ENCODE data around the gene COX15. TPM values are rescaled to one million over a fixed set of nuclear protein-coding genes. Genes with fewer than 3 reads are reported as not detected.

The COX15 gene
- total and polyA plus RNA-seq, 2 of the 8 experiments (the other 6 are each of a cell fraction or from before 2014, with no cell fraction given): 17.5 to 36.6 TPM

GRCh38 chr10:99682752-99683151 lies 49.2 kb downstream of the COX15 start:
- DNase-seq (ENCODE audit: low read depth in 1 of 2, low spot score in 2 of 2) (no peak), FAIRE-seq (no peak)
- Histone ChIP-seq H3K14ac (ENCODE audit: insufficient read length) (no peak overlapping the region), H4K20me1 (replicated peaks in 1 of 2; ENCODE audit: control insufficient read depth in 1 of 2, insufficient read depth in 2 of 2, low read length in 2 of 2) (no peaks in the 10 kb centered on the region), H3K4me2 (ENCODE audit: insufficient read depth in 1 of 2, low read depth in 2 of 2, low read length in 2 of 2) (no peak overlapping the region), H3K23me2 (ENCODE audit: low read depth, low read length) (no peaks in the 10 kb centered on the region), H3K27ac (ENCODE audit: low read depth, low read length) (no peak overlapping the region), H2BK20ac (ENCODE audit: low read length) (no peak overlapping the region), H3K79me2 (ENCODE audit: control insufficient read depth in 1 of 2, insufficient read depth in 2 of 2, low read length in 2 of 2) (no peaks in the 10 kb centered on the region), H3K4ac (replicated peaks; ENCODE audit: insufficient read length, low read depth, low read length) (no peak overlapping the region), H3K23ac (ENCODE audit: insufficient read length) (no peak overlapping the region), H3K4me1 (replicated peaks in 1 of 4; ENCODE audit: control insufficient read depth in 3 of 4, insufficient read depth in 4 of 4, low read length in 3 of 4) (no peaks in the 10 kb centered on the region), H3K79me1 (ENCODE audit: low read depth, low read length) (no peaks in the 10 kb centered on the region), H3K36me3 (ENCODE audit: control insufficient read depth in 2 of 4, insufficient read depth in 4 of 4, low read length in 3 of 4) (peaks cover 0 to 12% (median 9%) of the 10 kb centered on the region in 4 experiments; a peak in 5 of 8 replicates), H3K56ac (replicated peaks; ENCODE audit: insufficient read length, low read depth, low read length) (no peak overlapping the region), H3K18ac (ENCODE audit: extremely low read depth, low read length) (no peak overlapping the region), H4K8ac (ENCODE audit: extremely low read depth, insufficient read depth, low read length) (no peak overlapping the region), H3K9ac (replicated peaks in 1 of 4; ENCODE audit: extremely low read depth in 1 of 4, low read depth in 3 of 4, low read length in 3 of 4) (no peak overlapping the region), H2BK5ac (ENCODE audit: low read depth, low read length) (no peak overlapping the region), H2AK5ac (ENCODE audit: low read depth, low read length) (no peak overlapping the region), H3K9me3 (ENCODE audit: insufficient read depth in 2 of 2, low read depth in 1 of 2, low read length in 1 of 2) (no peaks in the 10 kb centered on the region), H3K27me3 (replicated peaks in 1 of 4; ENCODE audit: control insufficient read depth in 3 of 4, extremely low read depth in 1 of 4, insufficient read depth in 3 of 4, low read length in 3 of 4) (no peaks in the 10 kb centered on the region), H3K4me3 (ENCODE audit: extremely low read depth in 1 of 4, insufficient read depth in 2 of 4, low read depth in 3 of 4, low read length in 4 of 4) (no peak overlapping the region), H4K5ac (ENCODE audit: insufficient read length, low read depth, low read length) (no peak overlapping the region), H2BK12ac (ENCODE audit: low read depth, low read length) (no peak overlapping the region), H2AFZ (ENCODE audit: low read length) (no peak overlapping the region), H2BK15ac (ENCODE audit: low read length) (no peak overlapping the region), H4K91ac (replicated peaks; ENCODE audit: insufficient read length, low read length) (no peak overlapping the region), H2BK120ac (replicated peaks; ENCODE audit: low read depth, low read length) (no peak overlapping the region)
- ChIA-PET POLR2A (ENCODE audit: partially characterized antibody) (no interaction called here), CTCF (ENCODE audit: partially characterized antibody) (interaction anchor here (0.6 to 1.4 kb wide), 2 partner anchors 11 to 79 kb away, joined by 3 to 7 read pairs; no protein-coding TSS in a partner anchor)
- TF ChIP-seq, protein P1, sequence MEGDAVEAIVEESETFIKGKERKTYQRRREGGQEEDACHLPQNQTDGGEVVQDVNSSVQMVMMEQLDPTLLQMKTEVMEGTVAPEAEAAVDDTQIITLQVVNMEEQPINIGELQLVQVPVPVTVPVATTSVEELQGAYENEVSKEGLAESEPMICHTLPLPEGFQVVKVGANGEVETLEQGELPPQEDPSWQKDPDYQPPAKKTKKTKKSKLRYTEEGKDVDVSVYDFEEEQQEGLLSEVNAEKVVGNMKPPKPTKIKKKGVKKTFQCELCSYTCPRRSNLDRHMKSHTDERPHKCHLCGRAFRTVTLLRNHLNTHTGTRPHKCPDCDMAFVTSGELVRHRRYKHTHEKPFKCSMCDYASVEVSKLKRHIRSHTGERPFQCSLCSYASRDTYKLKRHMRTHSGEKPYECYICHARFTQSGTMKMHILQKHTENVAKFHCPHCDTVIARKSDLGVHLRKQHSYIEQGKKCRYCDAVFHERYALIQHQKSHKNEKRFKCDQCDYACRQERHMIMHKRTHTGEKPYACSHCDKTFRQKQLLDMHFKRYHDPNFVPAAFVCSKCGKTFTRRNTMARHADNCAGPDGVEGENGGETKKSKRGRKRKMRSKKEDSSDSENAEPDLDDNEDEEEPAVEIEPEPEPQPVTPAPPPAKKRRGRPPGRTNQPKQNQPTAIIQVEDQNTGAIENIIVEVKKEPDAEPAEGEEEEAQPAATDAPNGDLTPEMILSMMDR (IDR thresholded peaks at IDR 0.05; ENCODE audit: control extremely low read depth in 1 of 3, insufficient read depth in 1 of 3, low read depth in 1 of 3, low read length in 3 of 3): peak in 2 of 3 experiments; percentile 11 to 37; a peak in 2 of 4 replicates
- TF ChIP-seq RAD21 (IDR thresholded peaks at IDR 0.05 in 1 of 2, conservative IDR thresholded peaks at IDR 0.05 in 1 of 2; ENCODE audit: low read depth in 2 of 2, low read length in 2 of 2) (peak; percentile 30 to 31), HDAC6 (IDR thresholded peaks at IDR 0.05; ENCODE audit: low read depth, low read length) (no peak)
- WGBS, 2 experiments (ENCODE audit: extremely low coverage in 1 of 2, insufficient coverage in 1 of 2, insufficient read length in 1 of 2, insufficient replicate concordance in 2 of 2, low coverage in 1 of 2, low lambda C conversion rate in 2 of 2, missing lambda C conversion rate in 1 of 2): 83% methylated on average over 1 of the region's 1 CpG; no CpG with 5 or more reads in 1 of the 2 experiments
